ENCODE measurements around the gene GIPC3.
A peak's percentile ranks its signal among the peaks of the same experiment; 100 is the strongest.

DNA sequence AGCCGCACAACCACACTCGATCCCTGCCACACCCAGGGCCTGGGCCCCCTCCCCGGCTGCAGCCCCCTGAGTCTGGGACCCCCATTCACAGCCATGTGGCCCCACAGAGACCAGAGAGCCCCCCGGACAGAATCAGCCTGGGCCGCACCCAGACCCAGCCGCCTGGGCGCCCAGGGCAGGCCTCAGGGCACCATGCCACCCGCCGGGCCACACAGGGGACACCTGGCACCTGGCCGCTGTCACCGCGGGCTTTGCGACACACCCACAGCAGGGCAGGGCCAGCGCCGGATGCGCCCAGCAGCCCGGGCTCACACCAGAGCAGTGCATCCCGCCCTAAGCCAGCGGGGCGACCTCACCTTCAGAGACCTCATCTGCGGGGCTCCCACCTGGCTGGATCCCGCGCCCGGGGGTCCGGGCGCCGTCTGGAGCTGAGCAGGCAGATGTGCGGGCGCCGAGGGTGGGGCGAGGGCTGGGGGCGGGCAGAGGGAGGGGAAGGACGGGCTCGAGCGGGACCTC lies 21.0 kb downstream of the GIPC3 start:
- TF ChIP-seq, protein P1, sequence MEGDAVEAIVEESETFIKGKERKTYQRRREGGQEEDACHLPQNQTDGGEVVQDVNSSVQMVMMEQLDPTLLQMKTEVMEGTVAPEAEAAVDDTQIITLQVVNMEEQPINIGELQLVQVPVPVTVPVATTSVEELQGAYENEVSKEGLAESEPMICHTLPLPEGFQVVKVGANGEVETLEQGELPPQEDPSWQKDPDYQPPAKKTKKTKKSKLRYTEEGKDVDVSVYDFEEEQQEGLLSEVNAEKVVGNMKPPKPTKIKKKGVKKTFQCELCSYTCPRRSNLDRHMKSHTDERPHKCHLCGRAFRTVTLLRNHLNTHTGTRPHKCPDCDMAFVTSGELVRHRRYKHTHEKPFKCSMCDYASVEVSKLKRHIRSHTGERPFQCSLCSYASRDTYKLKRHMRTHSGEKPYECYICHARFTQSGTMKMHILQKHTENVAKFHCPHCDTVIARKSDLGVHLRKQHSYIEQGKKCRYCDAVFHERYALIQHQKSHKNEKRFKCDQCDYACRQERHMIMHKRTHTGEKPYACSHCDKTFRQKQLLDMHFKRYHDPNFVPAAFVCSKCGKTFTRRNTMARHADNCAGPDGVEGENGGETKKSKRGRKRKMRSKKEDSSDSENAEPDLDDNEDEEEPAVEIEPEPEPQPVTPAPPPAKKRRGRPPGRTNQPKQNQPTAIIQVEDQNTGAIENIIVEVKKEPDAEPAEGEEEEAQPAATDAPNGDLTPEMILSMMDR (IDR thresholded peaks at IDR 0.05) = no peak
- TF ChIP-seq EZH2phosphoT487 (IDR thresholded peaks at IDR 0.05) = no peak
- TF ChIP-seq EZH2 (IDR thresholded peaks at IDR 0.05) = peak; percentile 52

All from neural progenitor cell (in vitro differentiated cells).